Measurements from ENCODE around the gene DEDD. TPM values are rescaled to one million over a fixed set of nuclear protein-coding genes. Genes with fewer than 3 reads are reported as not detected.

The DEDD gene
- total and polyA plus RNA-seq, 2 of the 13 experiments (the other 11 are each of a cell fraction or from before 2014, with no cell fraction given), result 12.6 to 27.8 TPM

- TF ChIP-seq TERF1 (CRISPR knock-in tag; IDR thresholded peaks at IDR 0.05) (no peak), FOXJ3 (CRISPR knock-in tag; IDR thresholded peaks at IDR 0.05; ENCODE audit: borderline replicate concordance) (no peak), CHD4 (IDR thresholded peaks at IDR 0.05; ENCODE audit: borderline replicate concordance, low read length) (no peak), ARID5B (CRISPR knock-in tag; IDR thresholded peaks at IDR 0.05) (0 out of 2 replicates have a peak, but pooled peaks have one; percentile 4), SALL2 (CRISPR knock-in tag; IDR thresholded peaks at IDR 0.05) (no peak), YEATS2 (CRISPR knock-in tag; IDR thresholded peaks at IDR 0.05; ENCODE audit: borderline replicate concordance) (peak; percentile 56), ZNF276 (CRISPR knock-in tag; IDR thresholded peaks at IDR 0.05; ENCODE audit: low read depth) (0 out of 2 replicates have a peak, but pooled peaks have one; percentile 39), ZSCAN20 (CRISPR knock-in tag; IDR thresholded peaks at IDR 0.05; ENCODE audit: borderline replicate concordance) (no peak), MAX (IDR thresholded peaks at IDR 0.05) (peak; percentile 42; the same call in 1 of the 2 replicates), ZBTB46 (CRISPR knock-in tag; IDR thresholded peaks at IDR 0.05; ENCODE audit: borderline replicate concordance) (no peak), ARNT (IDR thresholded peaks at IDR 0.05) (no peak), ZNF274 (CRISPR knock-in tag; IDR thresholded peaks at IDR 0.05) (no peak), GABPA (IDR thresholded peaks at IDR 0.05; ENCODE audit: low read depth, low read length) (no peak), GABPA (CRISPR knock-in tag; IDR thresholded peaks at IDR 0.05; ENCODE audit: low read depth) (peak; percentile 54; the same call in 1 of the 2 replicates), GMEB1 (CRISPR knock-in tag; IDR thresholded peaks at IDR 0.05; ENCODE audit: borderline replicate concordance) (peak; percentile 76; the same call in 1 of the 2 replicates), SMAD1 (CRISPR knock-in tag; IDR thresholded peaks at IDR 0.05; ENCODE audit: borderline replicate concordance, low read depth) (no peak), MED1 (CRISPR knock-in tag; IDR thresholded peaks at IDR 0.05) (no peak)
Observed at GRCh38 chr1:161159087-161159912, 26.8 kb upstream of the DEDD start, which contains the start of gene USP21 (continued).

All from HepG2 (cell line).